Right renal cortex interstitium (tissue), 3 donors: ENCODE data around the gene TIMMDC1. TPM values are rescaled to one million over a fixed set of nuclear protein-coding genes. Genes with fewer than 3 reads are reported as not detected.
"Not testable (repeated sequence)": the region's sequence is repeated elsewhere in the genome, so short reads cannot be mapped to it uniquely, and the experiment has no call there.

Experiments
- DNase-seq, 3 donors: peaks; one replicate each; pipeline ENCODE4 v3.0.0-alpha.2; 2013; ENCODE audit warnings: low read depth in 3 of 3, low spot score in 2 of 3
- polyA plus RNA-seq, 3 donors: library from polyadenylated mRNA; unstranded; fragments of 120-200 nt; gene quantifications; one replicate each; pipeline ENCODE4 v1.2.1, GENCODE V29; 2013; ENCODE audit not compliant: insufficient read length in 3 of 3

TIMMDC1 gene
- polyA plus RNA-seq, 3 donors, result 107 to 110 (median 107) TPM

- no peak for DNase-seq
These were observed 10.0 kb downstream of the TIMMDC1 start for GRCh38 chr3:119508172-119508845.

DNA sequence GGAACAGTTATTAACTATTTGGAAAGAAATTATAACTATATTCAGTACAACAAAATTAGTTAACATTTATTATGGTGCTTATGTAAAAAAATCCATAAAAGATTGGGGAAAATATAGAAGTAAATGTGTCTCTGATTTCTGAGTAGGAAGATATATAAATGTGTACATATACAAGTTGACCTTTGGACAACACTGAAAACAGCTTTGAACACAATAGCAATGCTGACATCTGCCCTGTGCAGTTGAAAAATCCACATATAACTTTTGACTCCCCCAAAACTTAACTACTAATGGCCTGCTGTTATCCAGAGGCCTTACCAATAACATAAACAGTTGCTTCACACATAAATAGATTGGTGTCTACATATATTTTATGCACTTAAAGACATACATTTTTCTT is 12.3 kb downstream of the TIMMDC1 start:
- no peak for DNase-seq

GRCh38 chr3:119514637-119515036 is 16.3 kb downstream of the TIMMDC1 start:
- no peak for DNase-seq

DNA sequence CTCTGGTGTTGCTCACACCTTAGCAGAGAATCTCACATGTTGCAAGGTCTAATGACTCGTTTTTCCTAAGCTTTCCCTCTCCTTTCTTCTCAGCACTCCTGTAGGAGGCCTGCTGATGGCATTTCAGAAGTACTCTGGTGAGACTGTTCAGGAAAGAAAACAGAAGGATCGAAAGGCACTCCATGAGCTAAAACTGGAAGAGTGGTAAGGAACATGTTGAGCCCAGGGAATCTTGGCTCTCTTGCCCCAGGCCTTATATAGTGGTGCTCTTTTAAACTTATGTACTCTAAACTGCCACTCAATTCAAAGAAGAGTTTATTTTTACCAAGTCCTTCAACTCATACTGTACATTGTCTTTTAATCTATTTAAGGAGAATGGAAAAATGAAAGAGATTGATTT is 18.8 kb downstream of the TIMMDC1 start:
- no peak for DNase-seq

DNA sequence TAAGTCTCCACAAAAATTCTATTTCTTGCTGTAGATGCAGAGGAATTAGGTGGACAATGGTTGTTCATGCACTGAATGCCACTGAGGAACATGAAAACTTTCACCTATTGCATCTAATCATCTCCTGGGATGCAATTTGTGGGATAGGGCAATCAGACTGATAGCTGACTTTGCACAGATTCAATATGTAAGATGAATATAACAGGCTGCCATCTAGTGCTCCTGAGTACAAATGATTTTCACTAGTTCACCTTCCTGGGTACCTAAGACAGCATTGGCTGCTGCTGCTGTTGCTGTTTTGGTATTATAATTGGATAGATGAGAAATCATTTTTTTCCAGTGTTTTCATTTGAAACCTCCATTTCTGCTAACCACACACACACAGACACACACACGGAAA is 19.7 kb downstream of the TIMMDC1 start:
- no peak for DNase-seq

GRCh38 chr3:119524931-119525662 is 26.8 kb downstream of the TIMMDC1 start:
- DNase-seq, result no peak

DNA sequence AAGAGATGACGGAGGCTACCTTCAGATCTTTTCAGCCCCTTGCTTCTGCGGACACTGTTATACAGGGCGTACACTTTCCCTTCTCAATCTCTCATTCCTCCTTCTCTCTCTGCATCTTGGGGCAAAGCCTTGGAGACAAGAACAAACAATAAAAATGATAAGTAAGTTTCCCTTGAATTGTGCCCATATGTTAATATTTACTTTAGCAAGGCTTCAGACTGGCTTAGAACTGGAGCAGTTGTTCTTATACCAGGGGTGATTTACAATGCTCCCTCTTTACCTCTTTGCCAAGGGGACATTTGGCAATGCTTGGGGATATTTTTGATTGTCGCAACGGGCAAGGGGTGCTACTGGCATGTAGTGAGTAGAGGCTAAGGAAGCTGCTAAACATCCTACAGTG is 29.4 kb downstream of the TIMMDC1 start:
- DNase-seq, result no peak

DNA sequence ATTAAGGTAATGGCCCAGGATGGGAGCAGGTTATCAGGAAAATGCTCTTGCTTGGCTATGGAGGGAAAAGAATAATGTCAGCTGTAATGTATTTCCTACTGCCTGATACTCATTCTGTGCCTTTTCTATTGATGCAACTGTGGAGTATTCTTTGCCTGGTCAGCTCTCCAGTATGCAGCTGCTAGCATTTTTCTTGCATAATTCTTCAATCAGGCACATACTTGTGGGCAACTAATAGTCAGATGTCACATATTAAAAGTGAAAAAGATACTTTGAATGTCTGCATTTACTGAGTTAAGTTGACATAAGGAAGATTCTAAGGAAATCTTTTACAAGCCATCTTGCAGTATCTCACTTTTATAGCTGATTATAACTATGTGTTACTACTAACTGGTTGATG is 31.5 kb downstream of the TIMMDC1 start:
- DNase-seq, result no peak

DNA sequence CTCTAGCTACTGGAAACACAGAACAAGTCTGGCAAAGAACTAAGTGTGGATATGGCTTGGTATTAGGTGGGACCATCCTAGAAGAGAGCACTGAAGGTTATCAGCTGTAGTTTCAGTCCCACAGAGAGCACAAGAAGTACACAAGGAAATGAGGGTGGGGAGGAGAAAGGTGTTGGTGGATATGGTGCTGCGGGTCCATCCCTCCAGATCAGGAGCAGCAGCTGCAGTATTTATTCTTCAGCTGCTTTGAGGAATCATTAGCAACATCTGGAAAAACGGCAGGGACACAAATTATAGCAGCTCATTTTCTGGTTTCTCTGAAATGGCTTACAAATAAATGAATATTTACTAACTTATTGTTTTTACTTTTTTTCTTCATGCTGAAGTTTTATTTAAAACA is 32.1 kb downstream of the TIMMDC1 start:
- no peak for DNase-seq

GRCh38 chr3:119531151-119531550 is 32.8 kb downstream of the TIMMDC1 start:
- DNase-seq, result no peak

DNA sequence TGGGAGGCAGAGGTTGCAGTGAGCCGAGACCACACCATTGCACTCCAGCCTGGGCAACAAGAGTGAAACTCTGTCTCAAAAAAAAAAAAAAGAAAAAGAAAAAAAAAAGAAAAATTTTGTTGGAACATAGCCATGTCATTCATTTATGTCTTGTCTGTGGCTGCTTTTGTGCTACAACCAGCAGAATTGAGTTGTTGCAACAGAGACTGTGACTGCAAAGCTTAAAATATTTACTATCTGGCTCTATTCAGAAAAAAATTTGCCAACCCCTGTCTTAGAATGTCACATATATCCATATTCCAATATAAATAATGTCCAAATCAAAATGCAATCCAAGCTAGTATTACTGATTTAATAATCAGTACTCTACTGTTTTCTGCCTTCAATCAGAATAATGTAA is 35.9 kb downstream of the TIMMDC1 start:
- no peak for DNase-seq

DNA sequence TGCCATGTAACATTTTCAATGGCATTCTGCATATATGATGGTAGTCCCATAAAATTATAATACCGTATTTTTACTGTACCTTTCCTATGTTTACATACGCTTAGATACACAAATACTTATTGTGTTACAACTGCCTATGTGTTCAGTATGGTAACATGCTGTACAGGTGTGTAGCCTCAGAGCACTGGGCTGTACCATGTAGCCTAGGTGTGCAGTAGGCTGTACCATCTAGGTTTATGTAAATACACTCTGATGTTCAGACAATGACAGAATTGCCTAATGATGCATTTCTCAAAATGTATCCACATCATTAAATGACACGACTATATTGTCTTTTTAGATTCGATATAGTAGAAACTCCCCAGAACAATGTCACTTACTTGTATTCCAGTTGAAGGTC is 38.4 kb downstream of the TIMMDC1 start:
- no peak for DNase-seq

GRCh38 chr3:119538772-119539171 is 40.4 kb downstream of the TIMMDC1 start:
- no peak for DNase-seq

GRCh38 chr3:119541547-119541946 is 43.2 kb downstream of the TIMMDC1 start:
- no peak for DNase-seq

- DNase-seq, result no peak
These were observed 43.9 kb downstream of the TIMMDC1 start for GRCh38 chr3:119542168-119542767.

GRCh38 chr3:119543147-119543546 is 44.8 kb downstream of the TIMMDC1 start:
- no peak for DNase-seq

GRCh38 chr3:119547227-119547626 is 48.9 kb downstream of the TIMMDC1 start:
- DNase-seq, result no peak

DNA sequence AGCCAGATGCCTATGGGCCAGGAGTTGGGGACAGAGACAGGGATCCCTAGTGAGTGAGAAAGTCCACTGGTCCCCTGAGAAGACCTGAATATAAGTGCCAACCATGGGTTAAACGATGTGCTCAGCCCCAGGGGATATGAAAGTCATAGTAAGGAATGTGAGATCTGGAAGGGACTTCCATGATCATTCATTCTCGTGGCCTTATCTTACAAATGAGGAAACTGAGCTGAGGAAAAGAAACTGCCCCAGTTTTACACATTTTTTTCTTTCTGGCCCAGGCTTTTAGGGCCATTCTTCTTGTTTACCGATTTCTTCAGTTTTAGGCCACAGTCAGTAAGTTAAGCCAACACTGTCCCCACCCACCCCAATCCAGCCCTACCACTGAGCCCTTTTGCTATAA is 50.0 kb downstream of the TIMMDC1 start:
- DNase-seq, result no peak

- no peak for DNase-seq
These were observed 52.0 kb downstream of the TIMMDC1 start for GRCh38 chr3:119550192-119550910.

DNA sequence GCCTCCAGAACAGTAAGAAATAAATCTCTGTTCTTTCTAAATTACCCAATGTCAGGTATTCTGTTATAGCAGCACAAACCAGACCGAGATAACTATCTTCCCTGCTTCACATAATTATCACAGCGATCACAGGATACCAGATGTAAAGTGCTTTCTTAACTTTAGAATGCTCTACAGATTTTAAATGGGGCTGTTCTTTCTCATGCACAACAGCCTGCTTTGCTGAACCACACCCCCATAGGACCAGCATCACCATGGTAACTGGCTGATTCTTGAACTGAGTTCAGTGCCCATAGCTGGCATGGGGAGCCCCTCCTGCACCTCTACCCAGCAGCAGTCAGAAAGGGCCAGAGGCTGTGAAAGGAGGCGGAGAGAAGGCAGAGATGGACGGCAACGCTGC is 53.3 kb downstream of the TIMMDC1 start:
- DNase-seq, result no peak

GRCh38 chr3:119552928-119553327 is 54.6 kb downstream of the TIMMDC1 start:
- not testable (repeated sequence) for DNase-seq
